CD4-positive, alpha-beta T cell (primary cell): ENCODE data around the gene FAM50A. TPM values are rescaled to one million over a fixed set of nuclear protein-coding genes. Genes with fewer than 3 reads are reported as not detected.

ENCODE experiments used
- ATAC-seq: fragments of 200-7000 bp; cut with Tn5 transposase; one replicate; pipeline ENCODE4 v1.10.0; 2022; ENCODE audit warnings: mild to moderate bottlenecking; ENCODE audit not compliant: poor library complexity
- CTCF ChIA-PET: fragments of 350-600 bp; sonication (Branson Sonifier 250); formaldehyde crosslinking; loops from one replicate; lab custom pipeline; 2021; ENCODE audit warnings: antibody characterized with exemption, inconsistent platforms; lab: Charles Lee
- POLR2A ChIA-PET: fragments of 350-600 bp; sonication (Branson Sonifier 250); formaldehyde crosslinking; loops from one replicate; lab custom pipeline; 2021; ENCODE audit warnings: antibody characterized with exemption, inconsistent platforms; lab: Charles Lee
- DNase-seq, 14 experiments: peaks; one replicate each; pipeline ENCODE4 v3.0.0-alpha.2; 2013 to 2020; ENCODE audit warnings: mixed read lengths in 2 of 14
- H3K27ac ChIP-seq, 2 donors: one replicate each; pipeline versions ENCODE4 v1.5.1 to v1.7.0; 2013; ENCODE audit warnings: low read length in 2 of 2, low read depth in 1 of 2, mild to moderate bottlenecking in 1 of 2
- H3K27me3 ChIP-seq, 2 experiments: 1 replicate in 1 of 2; 2 replicates in 1 of 2; pipeline versions ENCODE4 v1.6.1 to v1.7.0; 2013; ENCODE audit warnings: low read length in 2 of 2, control low read depth in 1 of 2, mild to moderate bottlenecking in 1 of 2, moderate library complexity in 1 of 2; ENCODE audit not compliant: insufficient read depth in 2 of 2, control insufficient read depth in 1 of 2
- H3K36me3 ChIP-seq: one replicate; pipeline ENCODE4 v1.6.1; 2013; ENCODE audit warnings: low read length, control low read depth; ENCODE audit not compliant: insufficient read depth
- H3K4me1 ChIP-seq: one replicate; pipeline ENCODE4 v1.6.1; 2013; ENCODE audit warnings: low read length, control low read depth; ENCODE audit not compliant: insufficient read depth
- H3K4me3 ChIP-seq: one replicate; pipeline ENCODE4 v1.5.1; 2013; ENCODE audit warnings: mild to moderate bottlenecking, low read length, moderate library complexity
- H3K9me3 ChIP-seq, 2 experiments: 1 replicate in 1 of 2; 2 replicates in 1 of 2; pipeline versions ENCODE4 v1.6.1 to v1.7.0; 2013; ENCODE audit warnings: low read length in 2 of 2, mild to moderate bottlenecking in 2 of 2, control low read depth in 1 of 2, moderate library complexity in 1 of 2; ENCODE audit not compliant: control insufficient read depth in 1 of 2, insufficient read depth in 1 of 2
- H3K27ac Mint-ChIP-seq: one replicate; pipeline ENCODE4 v1.8.0; 2020; ENCODE audit warnings: mixed read lengths
- H3K27me3 Mint-ChIP-seq: one replicate; pipeline ENCODE4 v1.8.0; 2021; ENCODE audit warnings: mixed read lengths
- H3K36me3 Mint-ChIP-seq: one replicate; pipeline ENCODE4 v1.8.0; 2021; ENCODE audit warnings: low read depth, mixed read lengths
- H3K4me1 Mint-ChIP-seq: one replicate; pipeline ENCODE4 v1.8.0; 2021; ENCODE audit warnings: low read depth, mixed read lengths
- H3K4me3 Mint-ChIP-seq: one replicate; pipeline ENCODE4 v1.8.0; 2020; ENCODE audit warnings: mild to moderate bottlenecking, mixed read lengths
- H3K9me3 Mint-ChIP-seq: one replicate; pipeline ENCODE4 v1.8.0; 2020; ENCODE audit warnings: mixed read lengths
- CTCF ChIP-seq: fragments of 200-600 bp; IDR thresholded peaks from one replicate; pipeline ENCODE4 v1.8.0; 2022; ENCODE audit warnings: antibody characterized with exemption, mild to moderate bottlenecking
- intact Hi-C, 2 experiments: fragments of 100-400 bp; cut with DNase I in 1 of 2; cut with micrococcal nuclease in 1 of 2; formaldehyde crosslinking; loops; one replicate each; pipeline versions ENCODE4 v1.15.1 to v1.9.0; 2023 to 2025; cut with DNase I, micrococcal nuclease
- total RNA-seq, 174 experiments: library from RNA in 2 of 174; stranded (reverse) in 2 of 174; gene quantifications; one replicate each; pipeline ENCODE4 v1.2.3 and lab custom pipeline; 2021 to 2026

FAM50A gene
- total RNA-seq, 2 experiments from 2014 or later = 42.3 to 49.4 TPM

DNA sequence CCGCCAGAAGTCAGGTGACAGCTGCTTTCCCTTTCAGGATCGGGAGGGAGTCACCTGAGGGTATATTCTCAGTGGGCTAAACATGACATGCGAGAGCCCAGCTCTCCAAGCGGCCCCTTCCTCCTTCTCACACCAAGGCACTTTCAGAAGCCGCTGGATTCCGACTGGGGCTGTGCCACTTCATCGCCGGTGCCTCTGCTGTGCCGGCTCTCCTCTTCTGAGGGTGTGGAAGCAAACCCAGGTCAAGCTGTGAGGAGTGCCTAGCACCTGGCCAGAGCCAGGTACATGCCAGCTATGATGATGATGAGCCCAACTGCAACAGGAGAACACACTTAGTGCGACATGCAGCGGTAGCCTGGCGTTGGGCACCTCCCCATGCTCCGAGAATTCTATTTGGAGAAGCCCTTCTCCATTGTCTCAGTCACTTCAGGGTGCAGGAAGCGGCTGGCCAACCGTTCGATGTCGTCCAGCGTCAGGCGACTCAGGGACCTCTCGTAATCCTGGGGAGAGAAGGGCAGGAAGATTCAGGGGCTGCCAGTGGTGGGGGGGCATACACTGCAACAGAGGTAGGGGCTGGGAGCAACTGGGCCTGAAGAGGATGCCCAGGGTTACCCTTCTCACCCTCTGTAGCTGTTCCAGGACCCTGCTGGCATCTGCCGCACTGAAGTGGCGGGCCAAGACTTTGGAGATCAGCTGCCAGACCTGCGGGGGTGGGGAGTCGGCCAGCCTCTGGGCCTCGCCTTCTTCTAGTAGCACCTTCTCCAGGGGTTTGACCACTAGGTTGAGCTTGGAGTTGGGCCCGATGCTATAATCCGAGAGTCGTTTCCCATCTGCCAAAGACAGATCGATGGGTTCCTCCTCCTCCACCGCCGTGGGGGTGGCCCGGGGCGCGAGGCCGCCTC is 41.5 kb downstream of the FAM50A start:
- Histone ChIP-seq H3K27ac (peak overlapping the region in 1 of 2 donors; percentile 13), H3K36me3 (peaks cover 16% of the 10 kb centered on the region), H3K27me3 (no peaks in the 10 kb centered on the region), H3K4me3 (peak overlapping the region; percentile 53), H3K4me1 (peaks cover 51% of the 10 kb centered on the region), H3K9me3 (no peaks in the 10 kb centered on the region)
- ChIA-PET CTCF (no interaction called here), POLR2A (interaction anchor here (1.0 to 3.0 kb wide), 8 partner anchors 28 to 88 kb away, joined by 3 to 18 read pairs (median 4); partner anchors contain the start of genes ATP6AP1, FAM3A, PLXNA3 and RPL10)
- H3K27ac Mint-ChIP-seq = peak overlapping the region; percentile 27
- DNase-seq (no peak), ATAC-seq (no peak)
- H3K4me3 Mint-ChIP-seq = peak overlapping the region; percentile 72
- no peaks in the 10 kb centered on the region for H3K36me3 Mint-ChIP-seq
- no peaks in the 10 kb centered on the region for H3K27me3 Mint-ChIP-seq
- peaks cover 9% of the 10 kb centered on the region for H3K4me1 Mint-ChIP-seq
- H3K9me3 Mint-ChIP-seq = no peaks in the 10 kb centered on the region
- no peak for TF ChIP-seq CTCF
- intact Hi-C loops = loop anchor here (2.0 to 10.0 kb wide), 2 partner anchors 49 to 51 kb away; partner anchors contain the start of gene GDI1 (in 2 of the 2)

- intact Hi-C loops = loop anchor here in 1 of 2 experiments (10.0 kb wide), 1 partner anchor 51 kb away; the partner anchor contains the start of gene GDI1
- H3K27ac Mint-ChIP-seq = no peak overlapping the region
- CTCF ChIA-PET = no interaction called here
- POLR2A ChIA-PET = interaction anchor here (1.0 to 3.0 kb wide), 7 partner anchors 28 to 88 kb away, joined by 3 to 18 read pairs (median 5); partner anchors contain the start of genes ATP6AP1, FAM3A, PLXNA3 and RPL10
- peak; percentile 11 for ATAC-seq
- Histone ChIP-seq H3K4me1 (peaks cover 54% of the 10 kb centered on the region), H3K36me3 (peaks cover 16% of the 10 kb centered on the region), H3K4me3 (peak overlapping the region; percentile 53), H3K27ac (no peak overlapping the region), H3K9me3 (no peaks in the 10 kb centered on the region), H3K27me3 (no peaks in the 10 kb centered on the region)
- no peaks in the 10 kb centered on the region for H3K9me3 Mint-ChIP-seq
- H3K4me3 Mint-ChIP-seq = peak overlapping the region; percentile 25
- peaks cover 4% of the 10 kb centered on the region for H3K36me3 Mint-ChIP-seq
- peaks cover 13% of the 10 kb centered on the region for H3K4me1 Mint-ChIP-seq
- TF ChIP-seq CTCF = no peak
- DNase-seq = peak in 10 of 14 experiments; percentile 7 to 70 (median 39)
- H3K27me3 Mint-ChIP-seq = no peaks in the 10 kb centered on the region
Measured at GRCh38 chrX:154486052-154486395, 42.1 kb downstream of the FAM50A start.

GRCh38 chrX:154486396-154487207 is 42.7 kb downstream of the FAM50A start, which contains the start of gene UBL4A:
TSS of gene UBL4A (minus strand) at chrX:154486615. CDS start at chrX:154486584, 31 bp downstream.
- Mint-ChIP-seq H3K27me3 (no peaks in the 10 kb centered on the region), H3K27ac (peak within 1 kb of the TSS; percentile 83), H3K36me3 (peaks cover 6% of the 10 kb centered on the region), H3K9me3 (no peaks in the 10 kb centered on the region), H3K4me1 (peaks cover 14% of the 10 kb centered on the region), H3K4me3 (peak within 1 kb of the TSS; percentile 88)
- peaks cover 58% of the 10 kb centered on the region for H3K4me1 ChIP-seq
- no peaks in the 10 kb centered on the region for H3K9me3 ChIP-seq
- ChIA-PET CTCF (no interaction called here), POLR2A (interaction anchor here (0.8 to 3.0 kb wide), 11 partner anchors 8 to 89 kb away, joined by 3 to 18 read pairs (median 4); partner anchors contain the start of genes ATP6AP1, FAM3A, PLXNA3 and RPL10)
- DNase-seq = peak in 13 of 14 experiments; percentile 20 to 79 (median 53)
- intact Hi-C loops = loop anchor here in 1 of 2 experiments (10.0 kb wide), 1 partner anchor 52 kb away; the partner anchor contains the start of gene GDI1
- H3K4me3 ChIP-seq = peak within 1 kb of the TSS; percentile 53
- peak within 1 kb of the TSS; percentile 34 to 67 for H3K27ac ChIP-seq
- no peaks in the 10 kb centered on the region for H3K27me3 ChIP-seq
- TF ChIP-seq CTCF = no peak
- ATAC-seq = peak; percentile 18
- peaks cover 16% of the 10 kb centered on the region for H3K36me3 ChIP-seq
